DND-41 (cell line): ENCODE measurements around the gene LIPT2.

Experiments
- ATAC-seq: fragments of 200-7000 bp; cut with Tn5 transposase; 3 replicates; pipeline ENCODE4 v1.9.1; 2021; ENCODE audit warnings: low read depth; ENCODE audit not compliant: insufficient read depth
- DNase-seq: peaks from one replicate; pipeline ENCODE4 v3.0.0-alpha.2; 2020
- H2AFZ ChIP-seq: 2 replicates; pipeline ENCODE4 v1.6.0; 2012; ENCODE audit warnings: low read depth, low read length
- H3K27ac ChIP-seq: 2 replicates; pipeline ENCODE4 v1.5.1; 2012; ENCODE audit warnings: low read length, inconsistent platforms
- H3K27me3 ChIP-seq: fragments of 200-600 bp; sonication (generic); 2 replicates; pipeline ENCODE4 v1.6.0; 2012; ENCODE audit warnings: low read length, mild to moderate bottlenecking, inconsistent platforms; ENCODE audit not compliant: insufficient read depth, poor library complexity
- H3K36me3 ChIP-seq: 2 replicates; pipeline ENCODE4 v1.5.1; 2012; ENCODE audit warnings: low read length, inconsistent platforms; ENCODE audit not compliant: insufficient read depth
- H3K4me1 ChIP-seq: 2 replicates; pipeline ENCODE4 v1.5.1; 2012; ENCODE audit warnings: mild to moderate bottlenecking, low read length; ENCODE audit not compliant: insufficient read depth
- H3K4me2 ChIP-seq: 2 replicates; pipeline ENCODE4 v1.6.0; 2012; ENCODE audit warnings: mild to moderate bottlenecking, moderate library complexity, low read length, inconsistent platforms; ENCODE audit not compliant: insufficient read depth
- H3K4me3 ChIP-seq, 2 experiments: fragments of 200-600 bp in 1 of 2; shearing (Covaris generic) in 1 of 2; 2 replicates each; pipeline ENCODE4 v1.5.1; 2012 to 2016; ENCODE audit warnings: inconsistent platforms in 2 of 2, low read length in 2 of 2, mild to moderate bottlenecking in 2 of 2, low read depth in 1 of 2, moderate library complexity in 1 of 2
- H3K79me2 ChIP-seq: 2 replicates; pipeline ENCODE4 v1.6.0; 2012; ENCODE audit warnings: low read length, inconsistent platforms; ENCODE audit not compliant: insufficient read depth
- H3K9ac ChIP-seq: 2 replicates; pipeline ENCODE4 v1.6.0; 2012; ENCODE audit warnings: low read depth, mild to moderate bottlenecking, inconsistent platforms, low read length, moderate library complexity
- H3K9me3 ChIP-seq: 2 replicates; pipeline ENCODE4 v1.5.1; 2012; ENCODE audit warnings: low read length, moderate library complexity, mild to moderate bottlenecking, inconsistent platforms; ENCODE audit not compliant: insufficient read depth, severe bottlenecking
- H4K20me1 ChIP-seq: 2 replicates; pipeline ENCODE4 v1.6.0; 2012; ENCODE audit warnings: low read length; ENCODE audit not compliant: insufficient read depth
- CTCF ChIP-seq: IDR thresholded peaks from 2 replicates; pipeline ENCODE4 v1.5.1; 2012; ENCODE audit warnings: borderline replicate concordance, low read length, moderate library complexity, mild to moderate bottlenecking; ENCODE audit not compliant: poor library complexity, severe bottlenecking; ENCODE audit errors: extremely low read depth
- EZH2 ChIP-seq: IDR thresholded peaks from 3 replicates; pipeline ENCODE4 v1.6.1; 2012; ENCODE audit warnings: borderline replicate concordance, low read depth, mild to moderate bottlenecking, moderate library complexity, low read length, inconsistent platforms; ENCODE audit not compliant: severe bottlenecking

LIPT2 gene

GRCh38 chr11:74444173-74444826 is 49.2 kb downstream of the LIPT2 start:
- DNase-seq (no peak), ATAC-seq (no peak)
- Histone ChIP-seq H3K4me1 (no peaks in the 10 kb centered on the region), H3K79me2 (no peaks in the 10 kb centered on the region), H4K20me1 (no peaks in the 10 kb centered on the region), H3K36me3 (no peaks in the 10 kb centered on the region), H3K9ac (no peak overlapping the region), H3K27me3 (peaks cover 11% of the 10 kb centered on the region), H3K27ac (no peak overlapping the region), H2AFZ (no peak overlapping the region), H3K4me3 (no peak overlapping the region), H3K9me3 (no peaks in the 10 kb centered on the region), H3K4me2 (no peak overlapping the region)
- TF ChIP-seq EZH2 (no peak), CTCF (no peak)

- Histone ChIP-seq H3K4me2 (no peak overlapping the region), H3K36me3 (no peaks in the 10 kb centered on the region), H4K20me1 (no peaks in the 10 kb centered on the region), H2AFZ (no peak overlapping the region), H3K27ac (no peak overlapping the region), H3K79me2 (no peaks in the 10 kb centered on the region), H3K4me1 (no peaks in the 10 kb centered on the region), H3K9me3 (no peaks in the 10 kb centered on the region), H3K4me3 (no peak overlapping the region), H3K27me3 (peaks cover 11% of the 10 kb centered on the region), H3K9ac (no peak overlapping the region)
- DNase-seq, result no peak
- ATAC-seq, result no peak
- TF ChIP-seq EZH2 (no peak), CTCF (no peak)
Observed at GRCh38 chr11:74443071-74443864, 50.3 kb downstream of the LIPT2 start.

GRCh38 chr11:74442636-74443035 is 50.9 kb downstream of the LIPT2 start:
- TF ChIP-seq EZH2, result no peak
- no peak for TF ChIP-seq CTCF
- no peaks in the 10 kb centered on the region for H3K79me2 ChIP-seq
- peaks cover 11% of the 10 kb centered on the region for H3K27me3 ChIP-seq
- H3K36me3 ChIP-seq, result no peaks in the 10 kb centered on the region
- no peak overlapping the region for H3K9ac ChIP-seq
- no peaks in the 10 kb centered on the region for H3K4me1 ChIP-seq
- H3K4me3 ChIP-seq, result no peak overlapping the region
- H3K27ac ChIP-seq, result no peak overlapping the region
- DNase-seq (no peak), ATAC-seq (no peak)
- no peaks in the 10 kb centered on the region for H4K20me1 ChIP-seq
- H3K4me2 ChIP-seq, result no peak overlapping the region
- H3K9me3 ChIP-seq, result no peaks in the 10 kb centered on the region
- H2AFZ ChIP-seq, result no peak overlapping the region
